HG03521 (cell line): ENCODE data around the gene MSI2.
A peak's percentile ranks its signal among the peaks of the same experiment; 100 is the strongest.

Experiments used
- ATAC-seq: cut with Tn5 transposase; IDR thresholded peaks from one replicate; pipeline ENCODE4 v1.9.1; 2021; ENCODE audit warnings: mild to moderate bottlenecking, moderate library complexity; ENCODE audit not compliant: unreplicated experiment

MSI2 gene

DNA sequence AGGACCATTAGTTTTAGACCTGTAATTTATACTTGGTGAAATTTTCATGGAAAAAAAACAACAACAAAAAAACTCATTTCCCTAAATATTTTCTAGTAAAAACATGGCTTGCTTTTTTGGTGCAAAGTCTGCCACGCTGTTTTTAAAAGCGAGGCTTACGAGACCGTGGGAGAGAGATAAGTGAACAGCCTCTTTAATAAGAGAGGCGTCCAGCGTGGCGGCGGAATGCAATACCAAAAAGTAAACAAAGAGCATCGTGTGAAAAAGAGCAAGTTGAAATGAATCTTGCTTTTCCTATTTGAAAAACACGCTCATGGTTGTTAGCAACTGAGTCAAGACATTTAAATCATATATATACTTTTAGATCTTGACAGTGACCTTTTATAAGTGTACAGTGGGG is 10.5 kb upstream of the MSI2 start:
- ATAC-seq = no peak

DNA sequence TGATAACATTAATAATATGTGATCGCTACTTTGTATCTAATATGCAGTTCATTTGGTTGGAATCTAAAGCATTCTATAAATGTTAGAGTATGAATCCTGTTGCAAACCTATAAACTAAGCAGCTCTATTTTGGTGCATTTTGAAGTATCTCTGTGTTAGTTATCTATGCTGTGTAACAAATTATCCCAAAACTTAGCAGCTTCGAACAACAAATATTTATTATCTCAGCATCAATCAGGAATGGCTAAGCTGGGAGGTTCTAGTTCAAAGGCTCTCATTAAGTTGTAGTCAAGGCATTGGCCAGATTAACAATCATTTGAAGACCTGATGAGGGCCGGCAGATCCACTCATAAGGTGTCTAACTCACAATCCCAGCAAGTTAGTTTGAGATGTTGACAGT is 10.1 kb upstream of the MSI2 start:
- no peak for ATAC-seq

DNA sequence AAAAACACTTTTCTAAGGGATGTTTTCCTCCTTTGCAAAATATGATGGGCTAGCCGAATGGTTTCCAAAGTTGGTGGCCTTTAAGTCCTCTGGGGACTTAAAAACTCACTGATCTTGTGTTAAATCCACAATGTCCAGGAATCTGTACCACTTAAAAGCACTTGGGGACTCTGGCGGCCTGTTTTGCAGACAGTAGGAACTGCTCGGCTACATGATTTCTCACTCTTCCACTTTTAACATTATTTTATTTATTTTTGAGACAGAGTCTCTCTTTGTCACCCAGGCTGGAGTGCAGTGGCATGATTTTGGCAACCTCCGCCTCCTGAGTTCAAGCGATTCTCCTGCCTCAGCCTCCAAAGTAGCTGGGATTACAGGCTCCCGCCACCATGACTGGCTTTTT is 9.1 kb upstream of the MSI2 start:
- no peak for ATAC-seq

DNA sequence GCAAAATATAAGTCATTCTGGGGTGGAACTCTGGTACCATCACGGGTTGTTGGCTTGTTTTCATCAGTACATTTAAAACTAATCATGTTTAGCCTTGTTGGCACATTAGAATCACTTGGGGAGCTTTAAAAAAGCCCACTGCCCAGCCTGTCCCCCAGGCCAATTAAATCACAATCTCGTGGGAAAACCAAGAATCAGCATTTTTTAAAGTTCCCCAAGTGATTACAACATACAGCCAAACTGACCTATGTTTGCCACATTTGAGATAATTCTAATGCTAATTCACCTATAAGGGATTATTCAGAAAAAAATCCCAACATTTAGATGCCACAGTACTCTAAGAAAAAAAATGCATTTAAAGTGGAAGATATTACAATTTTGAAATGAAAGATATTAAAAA is 8.4 kb upstream of the MSI2 start:
- ATAC-seq = no peak

DNA sequence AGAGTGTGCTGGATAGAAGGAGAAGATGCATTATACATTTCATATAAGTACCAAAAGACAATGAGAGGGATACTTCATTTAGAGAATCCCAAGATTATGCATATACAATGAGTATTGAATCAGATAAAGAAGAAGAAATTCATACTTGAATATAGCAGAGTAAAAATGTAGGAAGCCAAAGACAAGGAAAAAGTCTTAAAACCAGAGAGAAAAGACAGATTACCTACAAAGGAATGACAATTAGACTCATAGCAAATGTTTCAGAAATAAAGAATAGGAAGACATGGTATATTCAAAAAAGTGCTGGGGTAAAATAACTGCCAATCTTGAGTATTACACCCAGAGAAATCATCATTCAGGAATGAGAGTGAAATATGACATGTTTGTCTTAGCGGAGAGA is 6.8 kb upstream of the MSI2 start:
- no peak for ATAC-seq

DNA sequence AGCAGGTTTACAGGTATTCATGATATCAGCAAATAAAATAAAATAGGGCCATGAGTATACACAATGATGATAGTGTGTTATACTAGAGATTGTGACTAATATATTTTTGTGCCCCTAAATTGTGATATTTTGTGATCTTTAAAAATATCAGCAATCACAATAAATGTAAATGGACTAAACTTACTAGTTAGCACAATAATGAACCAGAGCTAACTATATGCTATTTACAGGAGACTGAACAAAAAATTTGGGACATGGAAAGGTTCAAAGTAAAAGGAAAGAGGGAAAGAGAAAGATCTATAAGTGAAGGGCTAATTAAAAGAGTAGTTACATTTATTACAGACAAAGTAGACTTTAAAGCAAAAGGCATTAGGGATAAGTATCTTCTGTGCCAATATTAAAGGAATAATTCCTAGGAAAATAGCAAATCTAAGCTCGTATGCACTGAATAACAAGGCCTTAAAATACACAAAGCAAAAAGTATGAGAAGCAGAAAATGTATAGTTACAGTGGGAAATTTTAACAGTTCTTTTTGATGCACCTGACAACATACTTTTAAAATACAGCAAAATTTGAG is 5.0 kb upstream of the MSI2 start:
- ATAC-seq = no peak

DNA sequence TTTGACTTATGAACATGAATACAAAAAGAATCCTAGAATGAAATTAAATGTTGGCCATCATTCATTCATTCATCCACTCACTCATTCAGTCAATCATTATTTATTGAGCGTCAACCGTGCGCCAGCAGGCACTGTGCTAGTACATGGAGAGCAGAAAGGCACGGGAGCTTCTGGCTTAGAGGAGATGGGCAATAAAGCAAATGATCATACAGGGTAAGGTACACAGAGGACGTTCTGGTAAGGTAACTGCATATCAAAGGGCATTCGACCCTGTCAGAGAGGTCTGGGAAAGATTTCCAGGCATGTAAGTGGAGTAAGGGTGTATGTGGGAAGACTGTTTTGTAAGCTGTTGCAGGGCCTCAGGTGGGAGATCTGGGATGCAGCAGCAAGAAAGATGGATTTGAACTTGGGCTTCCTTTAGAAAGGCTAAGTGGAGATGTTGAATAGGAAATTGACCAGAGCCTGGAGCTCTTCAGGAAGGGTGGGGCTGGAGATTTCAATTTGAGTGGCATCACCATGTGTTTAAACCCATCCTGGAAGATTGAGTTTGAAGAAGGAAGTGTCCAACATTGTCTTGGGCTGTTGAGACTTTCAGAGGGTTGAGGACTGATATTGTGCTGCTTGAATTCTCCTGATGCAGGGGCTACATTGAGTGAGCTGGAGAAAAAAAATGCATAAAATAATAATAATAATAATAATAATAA is 2.8 kb upstream of the MSI2 start:
- no peak for ATAC-seq

DNA sequence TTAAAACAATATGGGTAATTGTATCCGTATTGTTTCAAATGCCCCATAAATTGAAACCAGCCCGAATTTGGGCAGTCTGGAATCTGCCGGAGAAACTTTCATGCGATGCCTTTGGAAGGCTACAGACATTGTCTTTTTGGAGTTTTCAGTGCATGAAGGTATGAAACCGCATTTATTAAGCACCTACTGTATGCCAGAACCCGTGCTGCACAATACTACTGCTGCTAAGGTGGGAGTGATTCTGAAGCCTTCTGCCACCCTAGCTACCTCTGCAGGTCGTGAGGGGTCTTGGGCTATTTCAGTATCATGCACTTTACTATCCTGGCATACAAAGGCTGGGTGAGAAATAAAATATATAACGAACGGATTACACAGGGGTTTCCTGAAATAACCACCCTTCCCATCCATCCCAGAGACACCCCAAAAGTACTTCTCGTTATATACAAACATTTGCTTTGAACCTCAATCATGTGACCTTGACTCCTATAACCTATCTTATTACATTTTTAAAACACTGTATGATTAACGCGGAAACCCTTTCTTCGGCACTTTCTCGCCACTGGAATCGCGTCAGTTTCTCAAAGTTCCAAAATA is 1.0 kb upstream of the MSI2 start:
- no peak for ATAC-seq

DNA sequence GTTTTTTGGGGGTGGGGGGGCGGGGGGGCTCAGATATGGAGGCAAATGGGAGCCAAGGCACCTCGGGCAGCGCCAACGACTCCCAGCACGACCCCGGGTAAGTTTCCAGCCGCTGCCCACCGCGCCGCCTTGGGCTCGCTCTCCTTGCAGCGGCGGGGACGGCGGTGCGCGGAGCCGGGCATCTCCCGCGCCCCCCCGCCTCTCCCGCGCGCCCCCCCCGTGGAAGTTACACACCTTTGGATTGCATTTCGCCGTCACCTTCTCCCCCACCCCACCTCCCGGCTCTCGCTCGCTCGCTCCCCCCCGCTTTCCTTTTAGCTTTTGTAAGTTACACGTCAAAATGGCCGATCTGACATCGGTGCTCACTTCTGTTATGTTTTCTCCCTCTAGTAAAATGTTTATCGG is 387 bp downstream of the MSI2 start:
- peak; percentile 16 for ATAC-seq

DNA sequence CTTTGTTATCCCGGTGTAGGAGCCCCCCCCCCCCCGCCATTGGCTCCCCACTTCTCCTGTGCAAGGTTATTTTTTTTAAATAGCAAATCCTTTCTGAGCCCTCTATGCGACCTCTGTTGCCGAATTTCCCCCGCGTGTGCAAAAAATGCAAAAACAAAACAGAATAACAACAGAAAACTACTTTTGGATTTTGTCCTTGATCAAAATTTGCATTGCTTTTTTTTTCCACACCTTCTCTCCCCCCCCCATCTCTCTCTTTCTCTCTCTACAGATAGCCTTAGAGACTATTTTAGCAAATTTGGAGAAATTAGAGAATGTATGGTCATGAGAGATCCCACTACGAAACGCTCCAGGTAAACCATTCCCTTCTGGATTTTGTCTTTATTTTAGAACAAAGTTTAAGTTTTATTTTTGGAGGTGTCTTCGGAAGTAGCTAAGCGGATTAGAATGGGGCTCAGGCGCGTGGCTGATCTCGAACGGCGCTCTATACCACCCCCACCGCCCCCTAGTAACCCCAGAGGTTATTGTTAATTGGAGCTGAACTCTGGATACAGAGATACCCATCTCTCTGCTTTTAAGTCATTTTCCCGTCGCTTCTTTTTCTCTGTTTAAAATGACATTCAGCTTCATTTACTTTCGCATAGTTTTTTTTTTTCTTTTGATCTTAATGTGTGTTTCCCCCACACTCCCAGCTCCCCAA is 1.0 kb downstream of the MSI2 start:
- no peak for ATAC-seq

DNA sequence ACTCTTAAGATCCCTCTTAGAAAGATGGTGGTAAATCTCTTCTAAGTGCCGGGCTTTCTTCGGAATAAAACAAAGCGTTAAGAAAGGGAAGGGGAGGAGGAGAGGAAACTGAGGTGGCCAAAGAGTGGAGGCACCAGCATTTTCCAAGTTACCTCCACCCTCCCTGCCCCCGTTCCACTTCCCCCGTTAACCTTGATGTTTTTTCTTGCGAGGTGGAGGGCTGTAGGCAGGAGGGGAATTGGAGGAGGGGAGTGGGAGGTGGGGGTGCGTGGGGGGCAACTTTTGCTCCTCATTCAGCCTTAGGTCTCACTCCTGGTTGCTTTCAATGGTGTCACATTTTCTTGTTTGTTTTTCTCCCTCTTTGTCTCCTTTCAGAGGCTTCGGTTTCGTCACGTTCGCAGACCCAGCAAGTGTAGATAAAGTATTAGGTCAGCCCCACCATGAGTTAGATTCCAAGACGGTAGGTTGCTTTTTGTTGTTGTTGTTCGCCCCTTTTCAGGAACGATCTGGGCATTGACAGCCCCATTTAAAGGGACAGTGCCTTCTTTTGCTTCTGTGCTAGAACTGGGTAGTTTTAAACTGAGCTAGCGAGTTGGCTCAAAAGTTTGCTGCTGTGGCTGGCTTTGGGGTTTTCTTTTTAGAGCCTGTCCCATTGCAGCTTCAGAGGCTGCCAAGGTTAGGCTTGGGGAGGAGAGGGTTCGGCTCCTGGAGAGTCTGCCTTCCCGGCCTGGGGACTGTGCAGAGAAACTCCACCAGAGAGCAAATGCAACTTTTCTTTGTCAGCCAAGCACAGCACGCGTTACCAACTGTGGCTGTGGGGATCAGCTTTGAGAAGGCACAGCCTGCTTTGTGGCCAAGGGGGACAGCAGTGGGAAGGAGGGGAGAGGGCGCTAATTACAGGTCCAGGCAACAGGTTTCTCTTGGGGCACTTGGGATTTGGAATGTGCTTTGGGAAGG is 1.9 kb downstream of the MSI2 start:
- no peak for ATAC-seq

DNA sequence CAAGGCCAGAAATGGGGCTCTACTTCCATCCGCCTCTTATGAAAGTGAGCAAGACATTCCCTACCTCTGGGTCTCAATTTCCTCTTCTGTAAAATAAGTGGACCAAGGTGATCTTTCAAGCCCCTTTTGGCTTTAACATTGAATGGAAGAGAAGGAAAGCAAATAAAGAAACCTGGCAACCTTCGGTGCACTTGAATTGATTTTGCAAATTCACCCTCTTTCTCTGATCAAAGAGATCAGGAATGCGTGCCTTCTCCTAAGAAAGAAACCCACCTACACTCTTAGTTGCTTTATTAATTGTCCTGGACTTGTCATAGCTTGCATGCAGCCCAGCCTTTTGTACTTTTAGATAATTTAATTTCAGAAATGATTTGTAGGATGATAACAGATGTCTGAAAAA is 3.0 kb downstream of the MSI2 start:
- no peak for ATAC-seq

DNA sequence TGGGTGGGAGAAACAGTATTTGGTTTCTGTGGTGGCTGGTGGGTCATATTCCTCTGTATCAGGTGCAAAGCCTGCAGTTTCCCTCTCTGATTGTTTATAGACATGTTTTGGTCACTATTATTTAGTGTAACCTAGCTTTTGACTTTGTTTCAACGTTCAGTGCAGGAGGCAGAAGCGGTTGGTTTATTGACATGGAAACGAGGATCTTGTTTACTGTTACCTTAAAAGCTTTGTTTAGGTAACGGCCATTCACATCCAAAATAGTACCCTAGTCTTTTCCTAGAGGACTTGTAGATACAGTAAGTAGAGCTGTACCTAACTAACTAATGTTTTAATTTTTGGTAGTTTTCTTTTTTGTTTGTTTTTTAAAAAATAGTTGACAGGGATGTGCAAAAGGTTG is 3.5 kb downstream of the MSI2 start:
- ATAC-seq = no peak

DNA sequence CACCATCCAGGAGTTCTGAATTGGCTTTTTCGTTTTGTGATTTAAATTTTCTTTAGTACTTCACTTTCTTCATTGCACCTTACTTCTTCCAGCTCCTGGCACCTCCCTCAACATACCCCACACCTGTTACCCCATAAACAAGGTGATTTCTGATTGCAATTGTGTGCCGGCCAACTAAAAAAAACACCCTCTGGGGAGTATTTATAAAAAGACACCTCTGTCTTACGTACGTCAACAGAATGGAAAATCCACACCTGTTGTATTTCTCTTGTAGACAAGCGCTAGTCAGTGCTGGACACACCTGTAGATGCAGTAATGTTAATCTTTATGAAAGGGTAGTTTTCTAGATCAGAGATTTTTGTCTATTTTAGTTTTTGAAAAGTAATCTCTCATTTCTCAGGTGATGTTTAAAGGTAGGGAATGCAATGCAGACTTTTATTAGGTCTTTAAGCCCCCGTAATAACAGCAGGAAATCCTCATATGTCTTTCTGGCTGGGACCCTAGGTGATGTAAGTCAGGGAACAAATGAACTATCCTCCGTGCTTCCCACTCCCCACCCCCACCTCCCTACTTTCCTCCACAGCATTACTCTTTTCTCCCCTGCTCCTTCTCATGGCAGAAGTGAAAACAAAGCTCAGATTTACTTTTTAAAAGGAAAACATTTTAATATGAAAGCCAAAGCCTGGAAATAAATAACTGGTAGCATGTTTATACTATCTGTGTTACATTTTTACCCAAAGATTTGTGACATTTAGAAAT is 4.2 kb downstream of the MSI2 start:
- ATAC-seq = no peak

DNA sequence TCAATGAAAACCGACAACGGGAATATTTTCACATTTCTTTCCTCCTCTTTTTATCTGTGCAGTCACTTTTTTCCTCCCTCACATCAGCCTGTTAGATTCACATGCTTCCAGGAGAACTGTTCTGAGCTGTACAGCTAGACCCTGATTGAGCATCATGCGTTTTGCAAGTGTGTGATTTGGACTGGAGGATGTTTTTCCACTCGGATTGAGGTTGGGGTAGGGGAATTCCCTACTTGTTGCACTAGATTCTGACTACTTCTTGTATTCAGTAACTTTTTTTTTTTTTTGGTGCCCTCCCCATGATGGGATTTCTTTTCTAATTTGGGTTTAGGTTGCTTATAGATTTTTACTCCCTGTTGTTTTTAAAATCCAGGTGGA is 4.8 kb downstream of the MSI2 start:
- ATAC-seq = no peak

DNA sequence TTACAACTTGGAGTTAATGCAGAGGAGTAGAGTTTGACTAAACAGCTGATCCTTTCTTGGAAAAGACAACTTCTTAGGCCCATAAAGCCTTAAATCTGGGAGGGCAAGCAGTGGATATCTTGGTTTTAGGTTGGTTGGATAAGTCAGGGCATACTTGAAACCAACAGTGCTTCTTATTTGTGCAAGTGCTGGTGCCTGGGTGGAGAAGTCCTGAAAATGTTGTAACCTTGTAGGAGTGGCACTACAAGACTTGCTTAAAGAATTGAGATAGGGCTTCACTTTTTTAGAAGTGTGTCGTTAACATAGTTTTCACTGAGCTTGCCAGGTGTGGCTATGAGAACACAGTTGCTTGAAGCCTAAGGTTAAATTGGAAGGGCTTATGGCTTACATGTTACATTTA is 6.2 kb downstream of the MSI2 start:
- no peak for ATAC-seq

DNA sequence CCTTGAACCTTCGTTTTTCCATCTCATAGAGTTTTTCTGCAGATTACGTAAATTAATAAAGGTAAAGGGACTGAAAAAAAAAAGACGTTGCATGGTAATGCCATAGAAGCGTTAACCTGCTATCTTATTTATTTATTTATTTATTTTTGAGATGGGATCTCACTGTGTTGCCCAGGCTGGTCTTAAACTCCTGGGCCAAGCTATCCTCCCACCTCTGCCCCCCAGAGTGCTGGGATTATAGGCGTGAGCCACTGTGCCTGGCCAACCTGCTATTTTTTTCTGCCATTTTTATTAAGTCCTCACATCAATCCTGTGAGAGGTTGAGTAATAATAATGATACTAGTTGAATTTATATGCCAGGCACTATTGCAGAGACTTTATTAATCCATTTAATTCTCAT is 7.9 kb downstream of the MSI2 start:
- ATAC-seq = no peak

DNA sequence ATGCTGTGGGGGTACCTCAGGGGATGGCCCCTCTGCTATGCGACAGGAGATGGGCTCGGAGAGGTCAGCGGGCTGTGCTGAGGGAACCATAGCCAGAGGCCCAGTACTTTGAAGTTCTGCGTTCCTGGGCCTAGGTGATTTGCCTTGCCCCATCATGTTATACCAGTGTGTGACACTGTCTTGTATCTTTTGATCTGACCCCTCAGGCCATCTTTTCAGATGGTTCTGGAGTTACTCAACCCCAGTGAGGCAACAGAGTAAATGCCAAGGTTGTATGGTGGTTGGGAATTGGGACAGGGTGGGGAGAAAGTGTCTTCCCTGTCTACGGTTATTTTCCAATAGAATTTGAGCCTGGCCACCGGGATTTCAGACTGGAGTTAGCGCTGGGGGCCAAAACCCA is 8.5 kb downstream of the MSI2 start:
- no peak for ATAC-seq

DNA sequence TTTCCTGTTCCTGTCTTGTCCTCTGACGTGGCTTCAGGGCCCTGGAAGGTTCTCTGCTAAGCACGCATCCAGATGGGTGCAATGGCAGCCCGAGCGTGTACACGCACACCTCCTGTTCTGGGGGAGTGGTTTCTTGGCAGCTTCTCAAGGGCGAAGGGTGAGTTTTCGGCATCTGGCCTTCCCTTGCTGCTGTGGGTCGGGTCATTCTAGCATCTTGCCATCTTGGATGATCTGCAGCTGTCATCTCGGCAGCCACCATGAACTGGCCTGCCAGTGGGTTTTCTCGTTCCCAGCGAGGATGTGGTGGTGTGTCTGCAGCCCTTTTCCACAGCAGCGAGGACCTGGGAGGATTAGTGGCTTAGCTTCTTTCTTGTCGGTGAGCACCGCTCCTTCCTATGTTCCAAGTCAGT is 10.6 kb downstream of the MSI2 start:
- ATAC-seq = no peak

DNA sequence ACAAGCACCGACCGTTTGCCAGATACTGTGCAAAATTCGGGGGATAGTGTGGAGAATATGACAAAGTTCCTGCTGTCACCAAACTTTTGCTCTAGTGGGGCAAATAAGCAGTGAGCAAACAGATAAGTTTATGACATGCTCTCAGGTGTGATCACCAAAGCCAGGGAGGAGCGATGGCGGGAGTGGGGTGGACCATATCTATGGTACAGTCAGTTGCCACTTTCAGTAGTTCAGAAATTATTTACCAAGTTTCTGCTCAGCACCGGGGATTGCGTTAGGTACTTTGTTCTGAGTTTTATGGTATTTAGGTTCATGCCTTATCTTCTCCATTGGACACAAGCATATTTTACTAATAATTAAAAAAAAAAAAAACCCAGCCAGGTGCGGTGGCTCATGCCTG is 11.9 kb downstream of the MSI2 start:
- no peak for ATAC-seq
